Activated T-helper 1 cell treated with anti-CD3 and anti-CD28 coated beads, Interleukin-12 subunit alpha, Interleukin-12 subunit beta, Interleukin-2, Interleukin-4 antibody, amounts not matched to agents 30 ng/mL and 10 ng/mL and 1 ng/mL, durations not matched to agents 14 hours and 24 hours and 36 hours (primary cell): ENCODE data around the gene RPS6KC1. TPM values are rescaled to one million over a fixed set of nuclear protein-coding genes. Genes with fewer than 3 reads are reported as not detected.
"Not testable (repeated sequence)": the region's sequence is repeated elsewhere in the genome, so short reads cannot be mapped to it uniquely, and the experiment has no call there.

Source experiments
- DNase-seq: peaks from one replicate; pipeline ENCODE4 v3.0.0; 2021; ENCODE audit warnings: low spot score
- H3K27ac Mint-ChIP-seq: one replicate; pipeline ENCODE4 v1.8.0; 2021; ENCODE audit warnings: mild to moderate bottlenecking, mixed read lengths
- H3K27me3 Mint-ChIP-seq: one replicate; pipeline ENCODE4 v1.8.0; 2022; ENCODE audit warnings: mild to moderate bottlenecking, moderate library complexity, mixed read lengths; ENCODE audit not compliant: insufficient read depth
- H3K36me3 Mint-ChIP-seq: one replicate; pipeline ENCODE4 v1.8.0; 2021; ENCODE audit warnings: low read depth, mixed read lengths
- H3K4me1 Mint-ChIP-seq: one replicate; pipeline ENCODE4 v1.8.0; 2021; ENCODE audit warnings: low read depth, mixed read lengths
- H3K4me3 Mint-ChIP-seq: one replicate; pipeline ENCODE4 v1.8.0; 2021; ENCODE audit warnings: mild to moderate bottlenecking, moderate library complexity, mixed read lengths
- H3K9me3 Mint-ChIP-seq: one replicate; pipeline ENCODE4 v1.8.0; 2021; ENCODE audit warnings: mixed read lengths
- intact Hi-C: fragments of 100-400 bp; cut with micrococcal nuclease; formaldehyde crosslinking; loops from one replicate; pipeline ENCODE4 v1.15.1; 2024
- total RNA-seq: library from RNA; stranded (reverse); gene quantifications from 2 replicates; pipeline ENCODE4 v1.2.3, GENCODE V29; 2022

Gene RPS6KC1, protein sequence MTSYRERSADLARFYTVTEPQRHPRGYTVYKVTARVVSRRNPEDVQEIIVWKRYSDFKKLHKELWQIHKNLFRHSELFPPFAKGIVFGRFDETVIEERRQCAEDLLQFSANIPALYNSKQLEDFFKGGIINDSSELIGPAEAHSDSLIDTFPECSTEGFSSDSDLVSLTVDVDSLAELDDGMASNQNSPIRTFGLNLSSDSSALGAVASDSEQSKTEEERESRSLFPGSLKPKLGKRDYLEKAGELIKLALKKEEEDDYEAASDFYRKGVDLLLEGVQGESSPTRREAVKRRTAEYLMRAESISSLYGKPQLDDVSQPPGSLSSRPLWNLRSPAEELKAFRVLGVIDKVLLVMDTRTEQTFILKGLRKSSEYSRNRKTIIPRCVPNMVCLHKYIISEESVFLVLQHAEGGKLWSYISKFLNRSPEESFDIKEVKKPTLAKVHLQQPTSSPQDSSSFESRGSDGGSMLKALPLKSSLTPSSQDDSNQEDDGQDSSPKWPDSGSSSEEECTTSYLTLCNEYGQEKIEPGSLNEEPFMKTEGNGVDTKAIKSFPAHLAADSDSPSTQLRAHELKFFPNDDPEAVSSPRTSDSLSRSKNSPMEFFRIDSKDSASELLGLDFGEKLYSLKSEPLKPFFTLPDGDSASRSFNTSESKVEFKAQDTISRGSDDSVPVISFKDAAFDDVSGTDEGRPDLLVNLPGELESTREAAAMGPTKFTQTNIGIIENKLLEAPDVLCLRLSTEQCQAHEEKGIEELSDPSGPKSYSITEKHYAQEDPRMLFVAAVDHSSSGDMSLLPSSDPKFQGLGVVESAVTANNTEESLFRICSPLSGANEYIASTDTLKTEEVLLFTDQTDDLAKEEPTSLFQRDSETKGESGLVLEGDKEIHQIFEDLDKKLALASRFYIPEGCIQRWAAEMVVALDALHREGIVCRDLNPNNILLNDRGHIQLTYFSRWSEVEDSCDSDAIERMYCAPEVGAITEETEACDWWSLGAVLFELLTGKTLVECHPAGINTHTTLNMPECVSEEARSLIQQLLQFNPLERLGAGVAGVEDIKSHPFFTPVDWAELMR
- 7.2 and 7.5 TPM in 2 replicates for total RNA-seq

DNA sequence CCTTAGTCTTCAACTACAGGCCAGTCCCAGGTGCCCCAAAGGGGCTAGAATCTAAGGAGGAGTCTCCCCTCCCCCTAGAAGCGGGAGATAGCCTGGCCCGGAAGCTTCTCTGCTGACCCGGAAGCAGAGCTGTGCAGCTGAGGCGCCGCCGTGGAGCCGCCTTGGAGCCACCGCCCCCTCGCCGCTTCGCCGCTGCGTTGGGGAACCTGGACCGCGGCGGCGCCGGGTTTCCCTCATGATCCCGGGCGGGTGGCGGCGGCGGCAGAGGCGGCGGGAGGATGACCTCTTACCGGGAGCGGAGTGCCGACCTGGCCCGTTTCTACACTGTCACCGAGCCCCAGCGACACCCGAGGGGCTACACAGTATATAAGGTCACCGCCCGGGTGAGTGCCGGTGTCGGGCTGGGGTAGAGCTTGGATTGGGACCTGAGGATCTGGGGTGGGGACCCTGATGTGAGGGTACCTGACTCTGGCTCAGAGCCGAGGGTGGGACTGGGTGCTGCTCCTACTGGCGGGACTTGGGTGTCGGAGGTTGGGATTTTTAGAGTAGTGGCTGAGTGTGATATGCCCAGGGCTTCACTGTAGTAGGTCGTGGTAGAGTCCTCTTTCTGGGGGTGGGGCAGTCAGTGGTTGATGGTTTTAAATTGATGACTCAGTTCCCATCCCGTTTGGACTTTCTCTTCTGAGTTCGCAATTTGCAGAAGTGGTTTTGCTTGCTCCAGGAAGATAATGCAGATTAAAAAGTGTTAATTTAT, at the start of gene RPS6KC1:
Gene RPS6KC1, plus strand, starts transcription at position 115 of the 754 bp plus-strand sequence. Its CDS starts 164 bp downstream, at position 279.
- H3K27me3 Mint-ChIP-seq = peaks cover 9% of the 10 kb centered on the region
- peak within 1 kb of the TSS; percentile 90 for H3K27ac Mint-ChIP-seq
- H3K36me3 Mint-ChIP-seq = peaks cover 15% of the 10 kb centered on the region
- H3K9me3 Mint-ChIP-seq = peaks cover 18% of the 10 kb centered on the region
- peak within 1 kb of the TSS; percentile 96 for H3K4me3 Mint-ChIP-seq
- intact Hi-C loops = loop anchor here (1.0 kb wide), 4 partner anchors 19 to 260 kb away; partner anchors contain the start of genes ANGEL2, FLVCR1, NSL1 and TATDN3
- DNase-seq = peak; percentile 74
- H3K4me1 Mint-ChIP-seq = peaks cover 37% of the 10 kb centered on the region

DNA sequence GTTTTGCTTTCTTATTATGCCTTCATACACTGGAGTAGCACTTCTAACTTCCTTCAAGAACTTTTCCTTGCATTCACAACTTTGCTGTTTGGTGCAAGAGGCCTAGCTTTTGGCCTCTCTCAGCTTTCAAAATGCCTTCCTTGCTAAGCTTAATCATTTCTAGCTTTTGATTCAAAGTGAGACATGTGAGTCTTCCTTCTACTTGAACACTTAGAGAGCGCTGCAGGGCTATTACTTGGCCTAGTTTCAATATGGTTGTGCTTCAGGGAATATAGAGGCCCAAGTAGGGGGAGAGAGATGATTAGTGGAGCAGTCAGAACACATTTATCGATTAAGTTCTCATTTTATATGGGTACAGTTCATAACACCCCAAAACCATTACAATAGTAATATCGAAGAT, 47.8 kb upstream of the RPS6KC1 start:
- intact Hi-C loops = no loop called here
- no peak for DNase-seq
- H3K9me3 Mint-ChIP-seq = no peaks in the 10 kb centered on the region
- H3K27ac Mint-ChIP-seq = no peak overlapping the region
- peaks cover 36% of the 10 kb centered on the region for H3K36me3 Mint-ChIP-seq
- H3K4me1 Mint-ChIP-seq = peaks cover 12% of the 10 kb centered on the region
- H3K27me3 Mint-ChIP-seq = no peaks in the 10 kb centered on the region
- no peak overlapping the region for H3K4me3 Mint-ChIP-seq

DNA sequence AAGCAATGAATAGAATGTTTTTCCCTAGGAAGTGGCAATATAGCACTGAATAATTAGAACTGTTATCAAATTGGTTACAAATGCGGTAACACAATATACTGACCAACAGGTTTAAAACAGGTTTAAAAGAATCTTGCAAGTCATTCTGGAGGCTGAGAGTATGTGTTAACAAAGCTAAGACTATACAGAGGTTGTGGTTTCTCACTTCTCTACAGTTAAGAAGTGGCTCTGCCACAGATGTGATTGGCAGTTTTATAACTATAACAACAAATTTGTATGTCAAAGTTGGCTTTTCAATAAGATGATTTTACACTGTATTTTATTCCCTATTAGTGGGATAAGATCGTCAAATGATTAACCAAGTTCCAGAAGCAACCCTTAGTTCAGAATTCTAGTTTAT, 42.5 kb upstream of the RPS6KC1 start:
- Mint-ChIP-seq H3K36me3 (peaks cover 44% of the 10 kb centered on the region), H3K4me1 (peaks cover 40% of the 10 kb centered on the region), H3K27me3 (no peaks in the 10 kb centered on the region), H3K9me3 (no peaks in the 10 kb centered on the region), H3K27ac (no peak overlapping the region), H3K4me3 (no peak overlapping the region)
- DNase-seq = no peak
- intact Hi-C loops = no loop called here

DNA sequence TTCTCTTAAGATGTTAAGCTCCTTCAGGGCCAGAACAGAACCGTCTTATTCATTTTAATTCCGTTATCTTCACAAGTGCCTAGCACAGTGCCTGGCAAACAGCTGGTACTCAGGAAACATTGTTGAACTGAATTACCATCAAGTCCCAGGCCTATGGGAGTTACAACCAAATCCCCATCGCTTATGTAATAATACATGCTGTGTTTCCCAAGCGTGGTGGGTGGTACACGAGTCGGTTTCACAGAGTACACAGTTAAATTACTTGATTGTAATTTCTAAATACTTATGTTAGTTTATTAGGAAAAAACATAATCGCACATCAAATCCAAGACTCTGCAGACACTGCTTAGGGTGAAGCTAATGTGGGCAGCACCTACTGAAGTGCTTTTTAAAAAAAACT, 36.4 kb upstream of the RPS6KC1 start:
- intact Hi-C loops = loop anchor here (1.0 to 10.0 kb wide), 11 partner anchors 19 to 1757 kb away; partner anchors contain the start of genes BATF3, DTL, FLVCR1 and INTS7
- peak overlapping the region; percentile 99 for H3K4me3 Mint-ChIP-seq
- H3K27ac Mint-ChIP-seq = peak overlapping the region; percentile 99
- peaks cover 23% of the 10 kb centered on the region for H3K36me3 Mint-ChIP-seq
- no peak for DNase-seq
- H3K9me3 Mint-ChIP-seq = no peaks in the 10 kb centered on the region
- H3K27me3 Mint-ChIP-seq = peaks cover 6% of the 10 kb centered on the region
- H3K4me1 Mint-ChIP-seq = peaks cover 35% of the 10 kb centered on the region

DNA sequence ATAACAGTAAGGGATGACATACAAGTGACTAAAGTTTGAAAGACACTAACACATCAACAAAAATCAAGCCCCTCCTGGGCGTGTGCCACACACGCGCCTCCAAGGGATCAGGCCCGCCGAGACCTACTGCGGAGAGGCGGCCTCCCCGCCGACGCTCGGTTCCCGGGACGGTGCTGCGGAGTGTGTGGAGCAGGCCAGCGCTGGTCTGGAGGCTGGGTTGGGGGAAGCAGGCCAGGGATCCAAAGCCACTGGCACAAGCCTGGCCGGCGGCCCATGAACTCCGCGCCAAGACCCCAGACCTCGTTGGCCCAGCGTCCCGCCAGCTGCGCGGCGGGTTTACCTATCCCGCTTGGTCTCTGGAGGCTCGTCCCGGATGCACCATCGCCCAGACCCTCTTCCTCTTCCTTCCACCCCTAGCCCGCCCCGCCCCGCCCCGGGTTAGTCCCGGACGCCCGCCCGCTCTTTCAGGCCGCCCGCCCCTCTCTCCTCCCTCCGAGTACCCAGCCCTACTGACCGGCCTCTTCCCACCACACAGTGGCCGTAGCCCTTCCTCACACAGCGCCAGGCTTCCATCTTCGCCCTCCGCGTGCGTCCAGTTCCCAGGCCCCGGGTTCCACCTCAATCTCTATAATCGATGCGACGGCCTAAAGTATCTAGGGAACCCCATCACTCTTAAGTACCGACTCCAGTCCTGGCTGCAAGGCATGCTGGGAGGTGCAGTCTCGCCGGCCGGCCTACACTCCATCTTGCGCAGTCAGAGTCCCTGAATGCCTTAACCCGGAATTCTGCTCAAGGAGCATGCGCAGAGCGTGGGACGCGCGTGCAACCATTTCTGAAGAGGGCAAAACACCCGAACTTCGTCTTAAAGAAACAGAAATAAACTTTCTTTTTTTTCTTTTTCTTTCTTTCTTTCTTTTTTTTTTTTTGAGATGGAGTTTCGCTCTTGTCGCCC, 35.7 kb upstream of the RPS6KC1 start, which contains the start of gene ANGEL2:
Gene ANGEL2, minus strand, starts transcription at position 769 of the 952 bp plus-strand sequence. Its CDS starts 196 bp downstream, at position 573.
- DNase-seq = peak; percentile 95
- H3K4me1 Mint-ChIP-seq = peaks cover 35% of the 10 kb centered on the region
- H3K4me3 Mint-ChIP-seq = peak within 1 kb of the TSS; percentile 99
- H3K27me3 Mint-ChIP-seq = peaks cover 9% of the 10 kb centered on the region
- peaks cover 23% of the 10 kb centered on the region for H3K36me3 Mint-ChIP-seq
- H3K9me3 Mint-ChIP-seq = no peaks in the 10 kb centered on the region
- H3K27ac Mint-ChIP-seq = peak within 1 kb of the TSS; percentile 99
- intact Hi-C loops = loop anchor here (1.0 to 10.0 kb wide), 11 partner anchors 20 to 1758 kb away; partner anchors contain the start of genes BATF3, DTL, FLVCR1 and INTS7

DNA sequence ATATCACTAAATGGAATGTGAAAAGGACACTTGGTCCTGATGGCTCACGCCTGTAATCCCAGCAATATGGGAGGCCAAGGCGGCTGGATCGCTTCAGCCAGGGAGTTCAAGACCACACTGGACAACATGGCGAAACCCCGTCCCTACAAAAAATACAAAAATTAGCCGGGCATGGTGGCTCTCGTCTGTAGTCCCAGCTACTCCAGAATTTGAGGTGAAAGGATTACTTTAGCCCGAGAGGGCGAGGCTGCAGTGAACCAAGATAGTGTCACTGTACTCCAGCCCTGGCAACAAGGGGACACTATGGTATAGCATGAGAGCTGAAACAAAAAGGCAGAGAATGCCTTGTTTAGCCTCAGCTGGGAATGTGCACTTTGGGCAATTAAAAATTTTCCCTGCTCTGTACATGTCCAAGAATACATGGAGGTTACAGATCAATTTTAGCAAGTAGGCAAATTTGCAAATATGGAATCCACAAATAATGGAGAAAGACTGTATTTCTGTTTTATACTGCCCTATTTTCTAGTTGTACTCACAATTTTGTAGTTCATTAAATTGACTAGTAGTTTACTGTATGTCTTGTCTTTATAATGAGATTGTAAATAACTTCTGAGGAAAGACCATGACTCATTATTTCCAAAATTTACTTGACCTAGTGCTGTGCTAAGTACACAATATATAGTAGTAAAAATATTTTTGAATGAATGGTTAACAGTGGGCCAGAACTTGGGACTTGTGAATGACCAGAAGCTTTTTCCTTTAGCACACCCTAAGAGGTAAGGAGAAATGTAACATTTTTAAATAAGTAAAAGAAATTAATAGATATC, 33.4 kb upstream of the RPS6KC1 start:
- peaks cover 10% of the 10 kb centered on the region for H3K36me3 Mint-ChIP-seq
- intact Hi-C loops = loop anchor here (5.0 to 10.0 kb wide), 3 partner anchors 980 to 1760 kb away; partner anchors contain the start of genes DTL, INTS7, NEK2 and RCOR3
- DNase-seq = no peak
- peaks cover 19% of the 10 kb centered on the region for H3K4me1 Mint-ChIP-seq
- H3K27me3 Mint-ChIP-seq = peaks cover 15% of the 10 kb centered on the region
- H3K27ac Mint-ChIP-seq = no peak overlapping the region
- H3K4me3 Mint-ChIP-seq = no peak overlapping the region
- no peaks in the 10 kb centered on the region for H3K9me3 Mint-ChIP-seq

DNA sequence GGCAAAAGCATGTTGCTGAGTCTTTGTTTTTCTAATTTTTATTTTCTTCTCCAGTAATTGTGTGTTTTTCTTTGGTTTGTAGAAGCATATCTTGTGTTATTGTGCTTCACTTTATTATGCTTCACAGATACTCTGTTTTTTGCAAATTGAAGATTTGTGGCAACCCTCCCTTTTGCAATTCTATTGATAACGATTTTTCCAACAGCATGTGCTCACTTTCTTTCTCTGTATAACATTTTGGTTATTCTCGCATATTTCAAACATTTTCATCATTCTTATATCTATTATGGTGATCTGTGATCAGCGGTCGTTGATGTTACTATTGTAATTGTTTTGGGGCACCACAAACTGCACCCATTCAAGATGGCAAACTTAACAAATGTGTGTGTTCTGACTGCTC, 31.6 kb upstream of the RPS6KC1 start:
- no peak for DNase-seq
- H3K9me3 Mint-ChIP-seq = no peaks in the 10 kb centered on the region
- H3K4me1 Mint-ChIP-seq = peaks cover 3% of the 10 kb centered on the region
- intact Hi-C loops = loop anchor here (5.0 to 10.0 kb wide), 3 partner anchors 982 to 1762 kb away; partner anchors contain the start of genes DTL, INTS7, NEK2 and RCOR3
- H3K36me3 Mint-ChIP-seq = peaks cover 3% of the 10 kb centered on the region
- H3K27ac Mint-ChIP-seq = no peak overlapping the region
- peaks cover 20% of the 10 kb centered on the region for H3K27me3 Mint-ChIP-seq
- H3K4me3 Mint-ChIP-seq = no peak overlapping the region

DNA sequence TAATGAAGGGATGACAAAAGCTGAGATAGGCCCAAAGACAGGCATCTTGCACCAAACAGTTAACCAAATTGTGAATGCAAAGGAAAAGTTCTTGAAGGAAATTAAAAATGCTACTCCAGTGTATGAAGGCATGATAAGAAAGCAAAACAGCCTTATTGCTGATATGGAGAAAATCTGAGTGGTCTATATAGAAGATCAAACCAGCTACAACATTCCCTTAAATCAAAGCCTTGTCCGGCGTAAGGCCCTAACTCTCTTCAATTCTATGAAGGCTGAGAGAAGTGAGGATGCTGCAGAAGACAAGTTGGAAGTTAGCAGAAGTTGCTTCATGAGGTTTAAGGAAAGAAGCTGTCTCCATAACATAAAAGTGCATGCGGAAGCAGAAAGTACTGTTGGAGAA, 31.0 kb upstream of the RPS6KC1 start:
- intact Hi-C loops = no loop called here
- H3K27ac Mint-ChIP-seq = no peak overlapping the region
- peaks cover 24% of the 10 kb centered on the region for H3K27me3 Mint-ChIP-seq
- H3K36me3 Mint-ChIP-seq = peaks cover 3% of the 10 kb centered on the region
- no peak for DNase-seq
- H3K4me3 Mint-ChIP-seq = no peak overlapping the region
- no peaks in the 10 kb centered on the region for H3K9me3 Mint-ChIP-seq
- no peaks in the 10 kb centered on the region for H3K4me1 Mint-ChIP-seq

DNA sequence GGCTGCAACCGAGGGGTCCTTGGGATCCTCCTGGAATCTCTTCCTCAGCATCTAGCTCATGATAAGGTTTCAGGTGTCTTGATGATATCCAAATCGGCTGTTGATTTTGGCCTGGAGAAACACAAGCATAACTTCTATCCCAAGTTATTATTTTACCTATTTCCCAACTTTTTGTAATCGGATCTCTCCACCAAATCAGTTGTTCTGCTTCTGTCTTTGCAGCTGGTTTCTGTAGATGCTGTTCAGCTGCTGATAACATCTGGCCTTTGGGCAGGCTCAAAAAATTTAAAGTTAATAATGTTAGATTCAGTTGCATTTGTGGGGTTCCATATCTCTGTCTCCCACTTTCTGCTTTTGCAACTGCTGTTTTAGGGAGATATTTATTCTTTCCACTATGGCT, 24.0 kb upstream of the RPS6KC1 start:
- peaks cover 38% of the 10 kb centered on the region for H3K27me3 Mint-ChIP-seq
- H3K36me3 Mint-ChIP-seq, H3K27ac Mint-ChIP-seq, DNase-seq, H3K9me3 Mint-ChIP-seq, intact Hi-C loops, H3K4me3 Mint-ChIP-seq, H3K4me1 Mint-ChIP-seq: not testable (repeated sequence)

DNA sequence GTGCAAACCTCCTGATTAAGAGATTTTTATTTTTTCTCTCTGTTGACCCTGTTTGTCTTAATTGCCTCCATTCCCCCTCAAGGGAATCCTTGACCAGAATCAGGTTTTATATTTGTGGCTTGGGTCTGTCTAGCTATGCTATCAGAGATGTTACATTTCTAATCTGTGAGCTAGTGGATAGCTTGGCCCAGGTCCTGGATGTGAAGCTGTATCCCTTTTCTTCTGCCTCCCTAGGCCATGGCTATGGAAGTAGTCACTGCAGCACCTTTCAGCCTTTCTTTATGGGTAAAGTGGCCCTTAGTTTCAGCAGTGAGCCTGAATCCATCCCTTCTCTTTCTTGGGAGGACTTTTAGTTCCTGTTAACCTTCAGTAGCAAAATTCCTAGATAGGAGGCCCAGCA, 18.4 kb upstream of the RPS6KC1 start:
- Mint-ChIP-seq H3K27me3 (peaks cover 43% of the 10 kb centered on the region), H3K36me3 (no peaks in the 10 kb centered on the region), H3K4me1 (no peaks in the 10 kb centered on the region), H3K9me3 (no peaks in the 10 kb centered on the region), H3K4me3 (no peak overlapping the region), H3K27ac (no peak overlapping the region)
- no peak for DNase-seq
- intact Hi-C loops = no loop called here
